ENCODE results near the gene GOLGA8T. TPM values are rescaled to one million over a fixed set of nuclear protein-coding genes. Genes with fewer than 3 reads are reported as not detected.
"Not testable (repeated sequence)": the region's sequence is repeated elsewhere in the genome, so short reads cannot be mapped to it uniquely, and the experiment has no call there.

The GOLGA8T gene
- total RNA-seq = not detected in 2 replicates
- 1.0 TPM for polyA plus RNA-seq (2012)

- not testable (repeated sequence) for DNase-seq (ENCODE audit: low read depth)
Measured at GRCh38 chr15:30134751-30135150, at the start of gene GOLGA8T. Gene GOLGA8T (plus strand): TSS chr15:30135051. CDS start chr15:30135149, 98 bp downstream.

GRCh38 chr15:30097827-30098226 lies 37.0 kb upstream of the GOLGA8T start:
- not testable (repeated sequence) for DNase-seq (ENCODE audit: low read depth)

- DNase-seq (ENCODE audit: low read depth) = not testable (repeated sequence)
Measured at GRCh38 chr15:30102890-30103289, 32.0 kb upstream of the GOLGA8T start.

GRCh38 chr15:30103941-30104507 lies 30.8 kb upstream of the GOLGA8T start:
- DNase-seq (ENCODE audit: low read depth) = not testable (repeated sequence)

- DNase-seq (ENCODE audit: low read depth) = not testable (repeated sequence)
Measured at GRCh38 chr15:30110591-30110990, 24.3 kb upstream of the GOLGA8T start.

- not testable (repeated sequence) for DNase-seq (ENCODE audit: low read depth)
Measured at GRCh38 chr15:30130066-30130465, 4.8 kb upstream of the GOLGA8T start.

- not testable (repeated sequence) for DNase-seq (ENCODE audit: low read depth)
Measured at GRCh38 chr15:30143246-30143645, 8.4 kb downstream of the GOLGA8T start.

GRCh38 chr15:30149891-30150290 lies 15.0 kb downstream of the GOLGA8T start:
- DNase-seq (ENCODE audit: low read depth) = not testable (repeated sequence)

GRCh38 chr15:30162479-30163357 lies 27.9 kb downstream of the GOLGA8T start:
- not testable (repeated sequence) for DNase-seq (ENCODE audit: low read depth)

- DNase-seq (ENCODE audit: low read depth) = not testable (repeated sequence)
Measured at GRCh38 chr15:30163759-30164158, 28.9 kb downstream of the GOLGA8T start.

- DNase-seq (ENCODE audit: low read depth) = not testable (repeated sequence)
Measured at GRCh38 chr15:30164257-30164656, 29.4 kb downstream of the GOLGA8T start.

GRCh38 chr15:30167403-30167802 lies 32.6 kb downstream of the GOLGA8T start:
- DNase-seq (ENCODE audit: low read depth) = not testable (repeated sequence)

GRCh38 chr15:30167886-30168285 lies 33.0 kb downstream of the GOLGA8T start:
- DNase-seq (ENCODE audit: low read depth) = not testable (repeated sequence)

GRCh38 chr15:30171452-30171851 lies 36.6 kb downstream of the GOLGA8T start:
- DNase-seq (ENCODE audit: low read depth) = not testable (repeated sequence)

GRCh38 chr15:30173041-30173608 lies 38.3 kb downstream of the GOLGA8T start:
- DNase-seq (ENCODE audit: low read depth) = peak; percentile 1

- DNase-seq (ENCODE audit: low read depth) = not testable (repeated sequence)
Measured at GRCh38 chr15:30175291-30175690, 40.4 kb downstream of the GOLGA8T start.

- not testable (repeated sequence) for DNase-seq (ENCODE audit: low read depth)
Measured at GRCh38 chr15:30176613-30177012, 41.8 kb downstream of the GOLGA8T start.

- DNase-seq (ENCODE audit: low read depth) = not testable (repeated sequence)
Measured at GRCh38 chr15:30179814-30180213, 45.0 kb downstream of the GOLGA8T start.

GRCh38 chr15:30185495-30185894 lies 50.6 kb downstream of the GOLGA8T start:
- DNase-seq (ENCODE audit: low read depth) = not testable (repeated sequence)

GRCh38 chr15:30187429-30187828 lies 52.6 kb downstream of the GOLGA8T start:
- not testable (repeated sequence) for DNase-seq (ENCODE audit: low read depth)

- DNase-seq (ENCODE audit: low read depth) = not testable (repeated sequence)
Measured at GRCh38 chr15:30189754-30190153, 54.9 kb downstream of the GOLGA8T start.

- DNase-seq (ENCODE audit: low read depth) = not testable (repeated sequence)
Measured at GRCh38 chr15:30191143-30191542, 56.3 kb downstream of the GOLGA8T start.

Data from myocyte (in vitro differentiated cells).